Ascending aorta (tissue), 2 donors: ENCODE data around the gene CLCNKA. TPM values are rescaled to one million over a fixed set of nuclear protein-coding genes. Genes with fewer than 3 reads are reported as not detected.
A peak's percentile ranks its signal among the peaks of the same experiment; 100 is the strongest.

Experiments
- DNase-seq, 2 donors: peaks; one replicate each; pipeline ENCODE4 v3.0.0-alpha.2; 2019; ENCODE audit warnings: low spot score in 2 of 2
- H3K27ac ChIP-seq, 2 donors: fragments of 200-600 bp; sonication (generic); one replicate each; pipeline ENCODE4 v1.5.1; 2016 to 2017; ENCODE audit warnings: mild to moderate bottlenecking in 1 of 2
- H3K27me3 ChIP-seq: fragments of 200-600 bp; sonication (generic); one replicate; pipeline ENCODE4 v1.5.1; 2017
- H3K36me3 ChIP-seq, 2 donors: fragments of 200-600 bp; sonication (generic); one replicate each; pipeline ENCODE4 v1.5.1; 2016
- H3K4me1 ChIP-seq, 2 donors: fragments of 200-600 bp; sonication (generic); one replicate each; pipeline ENCODE4 v1.5.1; 2016 to 2017; ENCODE audit warnings: mild to moderate bottlenecking in 1 of 2
- H3K4me3 ChIP-seq, 2 donors: fragments of 200-600 bp; sonication (generic); one replicate each; pipeline ENCODE4 v1.5.1; 2016 to 2017; ENCODE audit warnings: mild to moderate bottlenecking in 1 of 2
- H3K9me3 ChIP-seq, 2 donors: fragments of 200-600 bp; sonication (generic); one replicate each; pipeline ENCODE4 v1.5.1; 2016
- intact Hi-C: fragments of 100-400 bp; cut with DNase I; formaldehyde crosslinking; loops from one replicate; pipeline ENCODE4 v1.15.1; 2023
- total RNA-seq: library from RNA; depleted of rRNA; stranded (reverse); fragments of >200 nt; gene quantifications from one replicate; pipeline ENCODE4 v1.1.0, GENCODE V29; 2016
- TF ChIP-seq, protein P1 (sequence below), 3 experiments: fragments of 200-600 bp in 2 of 3; fragments of 450-650 bp in 1 of 3; sonication (generic) in 2 of 3; IDR thresholded peaks; one replicate each; pipeline ENCODE4 v1.5.1; 2016 to 2019; ENCODE audit warnings: antibody characterized with exemption in 3 of 3, mild to moderate bottlenecking in 1 of 3, moderate library complexity in 1 of 3

Gene CLCNKA
- total RNA-seq: not detected

DNA sequence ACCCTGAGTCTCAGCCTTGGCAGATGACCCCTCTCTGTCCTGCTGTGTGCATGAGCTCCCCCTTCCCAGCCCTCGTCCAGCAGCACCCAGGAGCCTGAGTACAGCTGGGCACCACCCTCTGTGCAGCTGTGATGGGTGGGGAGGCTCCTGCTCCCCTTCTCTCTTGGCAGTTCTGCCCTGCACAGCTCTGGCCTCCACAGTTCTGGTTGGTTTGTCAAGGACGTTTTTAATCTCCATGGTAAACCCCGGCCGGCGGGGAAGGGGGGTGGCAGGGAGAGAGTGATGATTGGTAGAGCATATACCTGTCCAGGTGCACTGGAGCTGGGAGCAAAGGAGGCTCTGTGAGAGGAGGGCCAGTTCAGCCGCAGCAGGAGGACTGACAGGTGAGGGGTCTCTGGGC, at the start of gene CLCNKA:
TSS of gene CLCNKA (plus strand) at position 356 of the 400 bp plus-strand sequence. CDS start 584 bp downstream, outside the sequence.
- peaks cover 10 to 26% of the 10 kb centered on the region in 2 donors for H3K4me1 ChIP-seq
- H3K4me3 ChIP-seq: no peak within 1 kb of the TSS
- no peaks in the 10 kb centered on the region for H3K27me3 ChIP-seq
- DNase-seq: no peak
- no peaks in the 10 kb centered on the region for H3K9me3 ChIP-seq
- peaks cover 0 to 2% of the 10 kb centered on the region in 2 donors for H3K36me3 ChIP-seq
- intact Hi-C loops: no loop called here
- H3K27ac ChIP-seq: peak within 1 kb of the TSS; percentile 34 to 98
- TF ChIP-seq, protein P1, sequence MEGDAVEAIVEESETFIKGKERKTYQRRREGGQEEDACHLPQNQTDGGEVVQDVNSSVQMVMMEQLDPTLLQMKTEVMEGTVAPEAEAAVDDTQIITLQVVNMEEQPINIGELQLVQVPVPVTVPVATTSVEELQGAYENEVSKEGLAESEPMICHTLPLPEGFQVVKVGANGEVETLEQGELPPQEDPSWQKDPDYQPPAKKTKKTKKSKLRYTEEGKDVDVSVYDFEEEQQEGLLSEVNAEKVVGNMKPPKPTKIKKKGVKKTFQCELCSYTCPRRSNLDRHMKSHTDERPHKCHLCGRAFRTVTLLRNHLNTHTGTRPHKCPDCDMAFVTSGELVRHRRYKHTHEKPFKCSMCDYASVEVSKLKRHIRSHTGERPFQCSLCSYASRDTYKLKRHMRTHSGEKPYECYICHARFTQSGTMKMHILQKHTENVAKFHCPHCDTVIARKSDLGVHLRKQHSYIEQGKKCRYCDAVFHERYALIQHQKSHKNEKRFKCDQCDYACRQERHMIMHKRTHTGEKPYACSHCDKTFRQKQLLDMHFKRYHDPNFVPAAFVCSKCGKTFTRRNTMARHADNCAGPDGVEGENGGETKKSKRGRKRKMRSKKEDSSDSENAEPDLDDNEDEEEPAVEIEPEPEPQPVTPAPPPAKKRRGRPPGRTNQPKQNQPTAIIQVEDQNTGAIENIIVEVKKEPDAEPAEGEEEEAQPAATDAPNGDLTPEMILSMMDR (IDR thresholded peaks at IDR 0.05): no peak

DNA sequence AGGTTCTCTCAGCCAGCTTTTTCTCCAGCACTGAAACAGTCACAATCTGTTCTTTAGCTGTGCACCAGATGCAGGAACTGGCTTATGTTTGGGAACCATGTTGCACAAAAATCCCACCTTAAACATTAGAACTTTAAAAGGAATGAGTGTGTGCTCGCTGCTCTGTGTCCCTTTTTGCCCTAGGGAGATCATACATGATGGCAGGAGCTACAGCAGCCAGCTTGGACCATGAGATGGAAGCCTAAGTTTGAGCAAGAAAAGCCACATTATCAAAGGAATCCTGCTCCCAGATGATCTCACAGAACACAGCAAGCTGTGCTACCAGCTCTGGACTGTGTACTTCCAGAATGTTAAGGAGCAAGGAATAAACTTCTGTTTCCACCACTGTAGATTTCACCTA, 49.4 kb upstream of the CLCNKA start:
- no peak overlapping the region for H3K4me3 ChIP-seq
- peaks cover 23 to 25% of the 10 kb centered on the region in 2 donors for H3K36me3 ChIP-seq
- H3K27ac ChIP-seq: no peak overlapping the region
- H3K9me3 ChIP-seq: no peaks in the 10 kb centered on the region
- no peak for DNase-seq
- intact Hi-C loops: no loop called here
- peaks cover 5 to 14% of the 10 kb centered on the region in 2 donors for H3K4me1 ChIP-seq
- TF ChIP-seq, protein P1 (IDR thresholded peaks at IDR 0.05): no peak
- no peaks in the 10 kb centered on the region for H3K27me3 ChIP-seq

DNA sequence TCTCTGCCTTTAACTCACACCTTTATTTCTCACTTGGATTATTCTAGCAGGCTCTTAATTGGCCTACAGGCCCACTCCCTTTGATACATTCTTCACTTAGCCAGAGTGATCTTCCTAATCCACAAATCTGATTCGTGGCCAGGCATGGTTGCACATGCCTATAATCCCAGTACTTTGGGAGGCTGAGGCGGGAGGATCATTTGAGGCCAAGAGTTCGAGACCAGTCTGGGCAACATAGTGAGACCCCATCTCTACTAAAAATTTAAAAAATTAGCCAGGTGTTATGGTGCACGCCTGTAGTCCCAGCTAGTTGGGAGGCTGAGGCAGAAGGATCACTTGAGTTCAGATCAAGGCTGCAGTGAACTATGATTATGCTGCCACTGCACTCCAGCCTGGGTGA, 48.1 kb upstream of the CLCNKA start:
- Histone ChIP-seq H3K36me3 (peaks cover 19 to 24% of the 10 kb centered on the region in 2 donors), H3K27ac (no peak overlapping the region), H3K27me3 (no peaks in the 10 kb centered on the region), H3K9me3 (no peaks in the 10 kb centered on the region), H3K4me3 (no peak overlapping the region), H3K4me1 (peaks cover 5 to 14% of the 10 kb centered on the region in 2 donors)
- TF ChIP-seq, protein P1 (IDR thresholded peaks at IDR 0.05): no peak
- intact Hi-C loops: no loop called here
- DNase-seq: no peak

DNA sequence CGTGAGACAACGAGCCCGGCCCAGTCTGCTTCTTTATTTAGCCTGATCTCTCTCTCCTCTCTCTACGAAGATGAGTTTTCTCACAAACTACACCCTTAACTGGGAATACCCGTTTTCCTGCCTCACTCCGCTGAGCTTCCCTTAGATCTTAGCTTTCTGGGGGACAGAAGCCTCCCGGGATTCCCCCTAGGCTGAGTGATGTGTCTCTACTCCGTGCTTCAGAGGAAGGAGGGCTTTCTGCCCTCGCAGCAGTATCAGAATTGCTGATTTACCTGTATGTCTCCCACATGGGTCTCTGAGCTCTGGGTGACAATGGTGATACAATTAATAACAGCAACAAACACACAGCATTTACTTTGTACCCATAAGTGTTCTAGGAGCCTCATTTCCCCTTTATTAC, 47.0 kb upstream of the CLCNKA start:
- Histone ChIP-seq H3K9me3 (no peaks in the 10 kb centered on the region), H3K4me1 (peaks cover 5 to 14% of the 10 kb centered on the region in 2 donors), H3K4me3 (peak overlapping the region; percentile 81 to 84), H3K27ac (no peak overlapping the region), H3K36me3 (peaks cover 8 to 14% of the 10 kb centered on the region in 2 donors), H3K27me3 (no peaks in the 10 kb centered on the region)
- TF ChIP-seq, protein P1 (IDR thresholded peaks at IDR 0.05): no peak
- intact Hi-C loops: no loop called here
- no peak for DNase-seq

DNA sequence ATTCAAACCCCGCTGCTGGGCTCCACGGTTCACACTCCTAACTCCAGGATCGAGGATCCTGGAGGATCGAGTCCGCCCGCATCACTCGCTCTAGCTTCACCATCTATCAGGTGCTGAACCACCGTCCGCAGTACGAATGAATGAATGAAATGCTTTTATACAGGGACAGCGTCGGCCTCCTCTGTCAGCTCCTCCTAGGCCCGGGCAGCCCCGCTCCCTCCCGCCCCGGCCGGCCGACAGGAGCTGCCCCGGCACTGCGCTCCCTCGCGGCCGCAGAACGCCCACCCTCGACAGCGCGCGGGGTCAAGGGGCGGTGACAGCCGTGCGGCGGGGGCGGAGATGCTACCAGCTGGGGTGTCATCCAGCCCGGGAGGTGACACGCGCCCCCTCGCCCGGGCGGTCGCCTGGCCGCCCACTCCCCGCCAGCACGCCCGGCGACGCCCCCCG, 46.5 kb upstream of the CLCNKA start:
- H3K4me1 ChIP-seq: peaks cover 5 to 14% of the 10 kb centered on the region in 2 donors
- peak overlapping the region; percentile 77 to 80 for H3K27ac ChIP-seq
- peak overlapping the region; percentile 81 to 84 for H3K4me3 ChIP-seq
- peaks cover 8 to 13% of the 10 kb centered on the region in 2 donors for H3K36me3 ChIP-seq
- TF ChIP-seq, protein P1 (IDR thresholded peaks at IDR 0.05): no peak
- no peaks in the 10 kb centered on the region for H3K9me3 ChIP-seq
- H3K27me3 ChIP-seq: no peaks in the 10 kb centered on the region
- DNase-seq: peak in 1 of 2 donors; percentile 79
- intact Hi-C loops: no loop called here
